Activated naive CD4-positive, alpha-beta T cell treated with anti-CD3 and anti-CD28 coated beads, Interleukin-2, amount 50 U/mL, for 72 hours (primary cell): Measurements from ENCODE around the gene RIN2. TPM values are rescaled to one million over a fixed set of nuclear protein-coding genes. Genes with fewer than 3 reads are reported as not detected.
A peak's percentile ranks its signal among the peaks of the same experiment; 100 is the strongest.

Experiments used
- ATAC-seq, 2 donors: fragments of 150-1000 bp; cut with Tn5 transposase; 2 replicates each; pipeline ENCODE4 v1.10.0; 2021; ENCODE audit warnings: mild to moderate bottlenecking in 2 of 2, moderate library complexity in 2 of 2
- DNase-seq, 2 donors: peaks; one replicate each; pipeline ENCODE4 v3.0.0; 2021 to 2022; ENCODE audit warnings: low spot score in 2 of 2
- H3K27ac Mint-ChIP-seq, 2 donors: one replicate each; pipeline ENCODE4 v1.8.0; 2022; ENCODE audit warnings: mild to moderate bottlenecking in 2 of 2, mixed read lengths in 2 of 2
- H3K36me3 Mint-ChIP-seq, 2 donors: one replicate each; pipeline ENCODE4 v1.8.0; 2022; ENCODE audit warnings: mixed read lengths in 2 of 2
- H3K9me3 Mint-ChIP-seq, 2 donors: one replicate each; pipeline ENCODE4 v1.8.0; 2022; ENCODE audit warnings: mixed read lengths in 2 of 2
- total RNA-seq, 2 donors: library from RNA; stranded (reverse); gene quantifications; one replicate each; pipeline ENCODE4 v1.2.3, GENCODE V29; 2022

RIN2 gene, protein sequence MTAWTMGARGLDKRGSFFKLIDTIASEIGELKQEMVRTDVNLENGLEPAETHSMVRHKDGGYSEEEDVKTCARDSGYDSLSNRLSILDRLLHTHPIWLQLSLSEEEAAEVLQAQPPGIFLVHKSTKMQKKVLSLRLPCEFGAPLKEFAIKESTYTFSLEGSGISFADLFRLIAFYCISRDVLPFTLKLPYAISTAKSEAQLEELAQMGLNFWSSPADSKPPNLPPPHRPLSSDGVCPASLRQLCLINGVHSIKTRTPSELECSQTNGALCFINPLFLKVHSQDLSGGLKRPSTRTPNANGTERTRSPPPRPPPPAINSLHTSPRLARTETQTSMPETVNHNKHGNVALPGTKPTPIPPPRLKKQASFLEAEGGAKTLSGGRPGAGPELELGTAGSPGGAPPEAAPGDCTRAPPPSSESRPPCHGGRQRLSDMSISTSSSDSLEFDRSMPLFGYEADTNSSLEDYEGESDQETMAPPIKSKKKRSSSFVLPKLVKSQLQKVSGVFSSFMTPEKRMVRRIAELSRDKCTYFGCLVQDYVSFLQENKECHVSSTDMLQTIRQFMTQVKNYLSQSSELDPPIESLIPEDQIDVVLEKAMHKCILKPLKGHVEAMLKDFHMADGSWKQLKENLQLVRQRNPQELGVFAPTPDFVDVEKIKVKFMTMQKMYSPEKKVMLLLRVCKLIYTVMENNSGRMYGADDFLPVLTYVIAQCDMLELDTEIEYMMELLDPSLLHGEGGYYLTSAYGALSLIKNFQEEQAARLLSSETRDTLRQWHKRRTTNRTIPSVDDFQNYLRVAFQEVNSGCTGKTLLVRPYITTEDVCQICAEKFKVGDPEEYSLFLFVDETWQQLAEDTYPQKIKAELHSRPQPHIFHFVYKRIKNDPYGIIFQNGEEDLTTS
- not detected for total RNA-seq

DNA sequence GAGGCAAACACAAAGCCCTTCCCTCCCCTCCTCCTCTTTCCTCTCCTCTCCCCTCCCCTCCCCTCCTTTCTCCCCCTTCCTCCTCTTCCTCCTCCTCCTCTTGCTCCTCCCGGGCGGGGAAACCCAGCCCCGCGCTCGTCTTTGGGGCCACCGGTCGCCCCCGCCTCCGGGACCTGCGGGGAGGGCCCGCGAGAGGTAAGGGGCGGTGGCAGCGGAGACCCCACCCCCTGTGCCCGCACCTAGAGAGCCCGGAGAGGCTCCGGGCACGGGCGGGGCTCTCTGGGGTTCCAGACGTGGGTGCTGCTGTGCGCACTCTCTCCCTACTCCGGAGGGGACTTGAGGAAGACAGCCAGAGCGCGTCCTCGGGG, at the start of gene RIN2:
Gene RIN2, plus strand, starts transcription at position 126 of the 368 bp plus-strand sequence. CDS start 131,344 bp downstream, outside the sequence.
- DNase-seq (no peak), ATAC-seq (peak in 1 of 2 donors; percentile 26)
- H3K9me3 Mint-ChIP-seq, result no peaks in the 10 kb centered on the region
- H3K36me3 Mint-ChIP-seq, result no peaks in the 10 kb centered on the region
- no peak within 1 kb of the TSS for H3K27ac Mint-ChIP-seq

DNA sequence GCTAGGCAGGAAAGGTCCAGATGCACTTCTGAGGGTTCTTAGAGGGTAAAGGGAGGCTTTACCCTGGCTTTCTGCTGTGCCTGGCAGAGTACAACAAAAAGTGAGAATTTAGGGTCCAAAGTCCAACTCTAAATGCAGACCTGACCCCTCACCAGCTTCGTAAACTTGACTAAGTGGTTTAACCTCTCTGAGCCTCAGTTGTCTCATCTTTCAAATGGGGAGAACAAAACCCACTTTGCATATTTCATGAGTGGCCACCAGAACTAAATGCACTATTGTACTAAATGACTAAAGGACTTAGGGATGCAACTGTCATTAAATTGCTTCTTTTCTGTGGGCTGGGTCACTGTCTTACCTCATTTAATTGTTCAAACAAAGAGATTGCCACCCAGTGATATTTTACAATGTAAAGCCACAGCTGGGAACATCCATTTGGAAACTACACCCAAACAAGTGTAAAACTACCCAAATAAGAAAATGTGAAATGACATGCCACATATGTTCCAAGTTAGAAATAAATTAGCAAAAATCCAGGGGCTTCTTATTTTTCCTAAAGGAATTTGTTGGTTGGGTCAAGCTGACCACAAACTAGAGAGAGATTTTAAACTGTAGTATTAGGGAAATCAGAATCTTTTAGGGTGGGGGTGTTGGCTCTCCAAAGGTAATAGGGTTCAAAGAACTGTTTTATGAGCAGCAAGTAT, 48.3 kb upstream of the RIN2 start:
- no peak overlapping the region for H3K27ac Mint-ChIP-seq
- no peak for ATAC-seq
- no peaks in the 10 kb centered on the region for H3K36me3 Mint-ChIP-seq
- no peak for DNase-seq
- peaks cover under 1 to 7% of the 10 kb centered on the region in 2 donors for H3K9me3 Mint-ChIP-seq

DNA sequence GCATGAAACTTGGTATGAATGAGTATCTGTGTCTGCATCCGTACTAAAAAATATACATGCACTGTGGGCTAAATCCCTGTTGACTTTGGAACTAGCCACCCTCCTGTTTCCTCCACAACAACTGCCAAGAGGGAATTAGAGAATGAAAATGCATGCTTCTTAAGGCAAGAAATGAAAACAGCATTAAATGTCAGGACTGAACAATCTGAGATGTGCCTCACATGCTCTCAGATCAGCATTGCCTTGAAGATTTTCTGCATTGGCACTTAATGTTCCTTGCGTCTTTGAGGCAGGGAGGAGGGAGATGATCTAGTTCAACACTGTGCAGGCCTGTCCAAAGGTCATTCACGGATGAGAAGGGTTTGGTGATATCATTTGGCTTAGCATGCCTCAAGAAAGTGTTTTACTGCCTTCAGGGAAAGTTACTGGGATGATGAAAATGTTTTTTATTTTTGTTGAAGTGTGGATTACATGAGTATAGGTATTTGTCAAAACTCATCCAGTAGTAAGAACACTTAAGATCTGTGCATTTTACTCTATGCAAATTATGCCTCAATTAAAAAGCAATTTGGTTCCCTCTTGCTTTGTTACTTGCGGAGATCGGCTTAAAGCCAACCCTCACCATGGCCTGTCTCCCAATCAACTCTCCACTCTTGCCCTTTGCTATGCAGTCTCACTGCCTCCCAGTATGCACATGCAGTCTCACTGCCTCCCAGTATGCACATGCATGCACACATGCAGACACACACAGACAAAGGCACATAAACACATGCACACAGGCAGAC, 47.5 kb upstream of the RIN2 start:
- Mint-ChIP-seq H3K36me3 (no peaks in the 10 kb centered on the region), H3K27ac (no peak overlapping the region), H3K9me3 (peaks cover 5 to 9% of the 10 kb centered on the region in 2 donors)
- no peak for ATAC-seq
- DNase-seq, result no peak

DNA sequence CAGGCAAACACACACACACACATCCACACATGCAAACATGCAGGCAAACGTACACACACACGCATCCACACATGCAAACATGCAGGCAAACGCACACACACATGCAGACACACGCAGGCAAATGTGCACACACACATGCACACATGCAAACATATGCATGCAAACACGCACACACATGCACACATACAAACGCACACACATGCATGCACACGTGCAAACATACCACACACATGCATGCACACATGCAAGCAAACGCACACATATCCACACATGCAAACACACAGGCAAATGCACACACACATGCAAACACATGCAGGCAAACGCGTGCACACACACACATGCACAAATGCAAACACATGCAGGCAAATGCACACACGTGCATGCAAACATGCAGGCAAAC, 46.9 kb upstream of the RIN2 start:
- Mint-ChIP-seq H3K9me3 (peaks cover 5 to 9% of the 10 kb centered on the region in 2 donors), H3K36me3 (peaks cover 0 to 3% of the 10 kb centered on the region in 2 donors), H3K27ac (no peak overlapping the region)
- ATAC-seq (no peak), DNase-seq (no peak)

DNA sequence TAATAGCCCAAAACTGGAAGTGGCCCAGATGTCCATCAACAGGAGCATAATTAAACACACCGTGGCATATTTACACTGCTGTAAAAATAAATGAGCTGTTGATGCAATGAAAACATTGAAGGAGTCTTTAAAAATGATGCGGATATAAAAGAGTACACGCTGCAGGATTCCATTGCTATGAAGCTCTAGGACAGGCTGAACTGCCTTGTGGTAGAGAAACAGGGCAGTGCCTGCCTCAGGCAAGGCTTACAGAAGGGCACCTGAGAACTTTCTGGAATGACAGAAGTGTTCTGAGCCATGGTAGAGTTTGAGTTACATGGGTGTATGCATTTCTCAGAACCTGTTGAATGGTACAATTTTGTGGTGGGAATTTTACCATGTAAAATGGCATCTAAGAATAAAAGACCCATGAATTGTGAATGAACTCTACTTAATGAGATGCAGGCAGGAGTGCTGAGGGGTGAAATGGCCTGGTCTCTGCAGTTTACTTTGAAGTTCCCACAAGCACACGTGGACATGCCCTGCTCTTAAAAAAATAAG, 45.3 kb upstream of the RIN2 start:
- Mint-ChIP-seq H3K27ac (no peak overlapping the region), H3K36me3 (peaks cover 0 to 7% of the 10 kb centered on the region in 2 donors), H3K9me3 (peaks cover 5 to 10% of the 10 kb centered on the region in 2 donors)
- ATAC-seq (no peak), DNase-seq (no peak)

DNA sequence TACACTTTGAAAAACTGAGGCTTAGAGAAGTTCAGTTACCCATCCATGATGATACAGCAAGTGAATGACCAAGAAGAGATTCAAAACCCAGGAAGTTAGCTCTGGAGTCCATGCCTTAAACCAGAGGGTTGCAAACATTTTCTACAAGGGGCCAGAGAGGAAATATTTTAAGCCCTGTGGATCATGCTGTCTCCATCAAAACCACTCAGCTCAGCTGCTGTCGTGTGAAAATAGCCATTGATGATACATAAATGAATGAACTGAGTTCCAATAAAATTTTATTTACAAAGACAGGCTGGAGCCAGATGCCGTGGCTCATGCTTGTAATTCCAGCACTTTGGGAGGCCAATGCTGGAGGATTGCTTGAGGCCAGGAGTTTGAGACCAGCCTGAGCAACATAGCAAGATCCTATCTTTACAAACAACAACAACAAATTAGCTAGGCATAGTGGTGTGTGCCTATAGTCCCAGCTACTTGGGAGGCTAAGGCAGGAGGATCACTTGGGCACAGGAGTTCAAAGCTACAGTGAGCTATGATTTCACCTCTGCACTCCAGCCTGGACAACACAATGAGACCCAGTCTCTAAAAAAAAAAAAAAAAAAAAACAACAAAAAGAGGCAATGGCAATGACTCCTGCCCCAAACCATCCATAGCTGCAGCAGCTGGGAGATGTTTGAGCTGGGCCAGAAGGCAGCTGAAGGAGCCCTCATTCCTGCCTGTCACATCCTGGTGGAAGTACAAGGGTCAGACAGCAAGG, 44.1 kb upstream of the RIN2 start:
- Mint-ChIP-seq H3K9me3 (peaks cover 11 to 18% of the 10 kb centered on the region in 2 donors), H3K27ac (no peak overlapping the region), H3K36me3 (peaks cover 0 to 7% of the 10 kb centered on the region in 2 donors)
- no peak for ATAC-seq
- DNase-seq, result no peak

DNA sequence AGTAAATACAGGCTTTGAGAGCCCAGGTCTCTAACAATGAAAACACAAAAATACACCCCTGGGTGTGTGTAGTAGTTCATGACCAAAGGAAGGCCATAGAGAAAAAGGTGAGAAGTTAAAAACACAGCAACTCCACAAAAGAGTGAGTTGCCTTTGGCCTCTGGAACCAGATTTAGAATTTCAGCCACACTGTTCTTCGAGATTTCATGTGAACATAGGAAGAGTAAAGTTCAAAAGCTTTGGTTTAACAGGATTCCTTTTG, 43.5 kb upstream of the RIN2 start:
- Mint-ChIP-seq H3K9me3 (peaks cover 13 to 19% of the 10 kb centered on the region in 2 donors), H3K27ac (no peak overlapping the region), H3K36me3 (peaks cover 0 to 7% of the 10 kb centered on the region in 2 donors)
- no peak for ATAC-seq
- no peak for DNase-seq

DNA sequence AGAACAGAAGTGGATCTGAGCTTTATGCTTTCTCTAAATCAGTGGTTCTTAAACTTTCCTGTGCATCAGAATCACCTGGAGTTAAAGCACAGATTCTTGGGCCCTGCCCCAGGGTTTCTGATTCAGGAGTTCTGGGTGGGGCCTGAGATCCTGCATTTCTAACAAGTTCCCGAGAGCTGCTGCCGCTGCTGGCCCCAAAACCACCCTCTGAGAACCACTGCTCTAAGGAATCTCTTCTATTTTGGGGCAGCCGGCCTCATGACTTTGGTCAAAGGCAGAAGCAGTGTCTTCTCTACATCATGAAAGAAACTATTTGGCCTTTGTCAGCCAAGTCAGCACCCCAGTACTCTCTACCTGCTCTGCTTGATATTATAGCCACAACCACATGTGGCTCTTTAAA, 42.1 kb upstream of the RIN2 start:
- Mint-ChIP-seq H3K36me3 (peaks cover 0 to 7% of the 10 kb centered on the region in 2 donors), H3K27ac (no peak overlapping the region), H3K9me3 (peaks cover 17 to 20% of the 10 kb centered on the region in 2 donors)
- DNase-seq, result no peak
- ATAC-seq, result no peak

DNA sequence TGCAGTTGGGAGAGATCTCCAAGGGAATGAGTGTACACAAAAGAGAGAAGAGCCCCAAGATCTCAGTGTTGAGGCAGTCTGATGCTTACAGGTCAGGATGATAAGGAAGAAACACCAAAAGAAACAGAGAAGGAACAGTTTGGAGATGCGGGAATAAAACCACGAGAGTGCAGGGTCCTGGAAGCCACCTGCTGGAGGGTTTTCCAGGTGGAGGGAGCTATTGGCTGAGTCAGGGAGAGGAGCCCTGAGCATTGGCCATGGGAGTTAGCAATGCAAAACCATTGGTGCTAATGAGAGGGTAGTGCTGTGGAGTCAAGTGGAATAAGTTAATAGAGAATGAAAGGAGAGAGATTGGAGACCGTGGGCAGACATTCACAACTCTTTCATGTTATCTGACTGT, 39.2 kb upstream of the RIN2 start:
- Mint-ChIP-seq H3K9me3 (peaks cover 16 to 17% of the 10 kb centered on the region in 2 donors), H3K27ac (no peak overlapping the region), H3K36me3 (peaks cover 0 to 7% of the 10 kb centered on the region in 2 donors)
- DNase-seq (no peak), ATAC-seq (no peak)

DNA sequence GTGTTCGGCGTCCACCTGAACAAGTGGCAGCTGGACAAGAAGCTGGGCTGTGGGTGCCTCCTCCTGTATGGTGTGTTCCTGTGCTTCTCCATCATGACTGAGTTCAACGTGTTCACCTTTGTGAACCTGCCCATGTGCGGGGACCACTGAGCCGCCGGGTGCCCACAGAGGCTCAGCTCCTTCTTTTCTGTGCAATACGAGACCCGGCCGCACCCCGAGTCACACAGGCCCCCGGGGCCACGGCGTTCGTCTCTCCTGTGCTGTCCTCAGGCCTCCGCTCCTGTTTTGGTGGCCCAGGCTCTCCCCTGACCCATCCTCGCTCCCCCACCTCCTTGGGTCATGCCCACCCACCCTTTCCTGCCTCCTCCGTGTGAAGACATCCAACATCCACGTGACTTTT, 37.1 kb upstream of the RIN2 start:
- Mint-ChIP-seq H3K36me3 (peaks cover 0 to 5% of the 10 kb centered on the region in 2 donors), H3K9me3 (peaks cover 12 to 13% of the 10 kb centered on the region in 2 donors), H3K27ac (no peak overlapping the region)
- DNase-seq (no peak), ATAC-seq (no peak)

DNA sequence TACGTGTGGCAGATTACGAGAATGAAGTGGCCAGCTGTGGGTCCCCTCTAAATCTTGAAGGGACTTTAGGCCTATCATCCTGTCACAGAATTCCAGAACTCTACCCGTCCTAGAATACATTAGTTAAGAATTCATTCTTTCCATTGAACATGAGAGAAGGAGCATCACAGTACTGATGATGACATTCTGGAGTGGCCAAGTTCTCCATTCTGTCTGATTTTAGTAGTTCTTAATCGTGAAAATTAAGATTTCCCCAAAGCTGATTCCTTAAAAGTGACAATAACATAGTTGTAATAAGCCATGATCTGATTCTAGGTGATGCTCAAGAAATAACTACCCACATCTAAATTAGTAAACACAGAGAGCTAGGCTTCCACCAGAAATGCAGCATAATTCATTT, 35.0 kb upstream of the RIN2 start:
- Mint-ChIP-seq H3K36me3 (no peaks in the 10 kb centered on the region), H3K27ac (no peak overlapping the region), H3K9me3 (peaks cover 10 to 12% of the 10 kb centered on the region in 2 donors)
- no peak for DNase-seq
- no peak for ATAC-seq

DNA sequence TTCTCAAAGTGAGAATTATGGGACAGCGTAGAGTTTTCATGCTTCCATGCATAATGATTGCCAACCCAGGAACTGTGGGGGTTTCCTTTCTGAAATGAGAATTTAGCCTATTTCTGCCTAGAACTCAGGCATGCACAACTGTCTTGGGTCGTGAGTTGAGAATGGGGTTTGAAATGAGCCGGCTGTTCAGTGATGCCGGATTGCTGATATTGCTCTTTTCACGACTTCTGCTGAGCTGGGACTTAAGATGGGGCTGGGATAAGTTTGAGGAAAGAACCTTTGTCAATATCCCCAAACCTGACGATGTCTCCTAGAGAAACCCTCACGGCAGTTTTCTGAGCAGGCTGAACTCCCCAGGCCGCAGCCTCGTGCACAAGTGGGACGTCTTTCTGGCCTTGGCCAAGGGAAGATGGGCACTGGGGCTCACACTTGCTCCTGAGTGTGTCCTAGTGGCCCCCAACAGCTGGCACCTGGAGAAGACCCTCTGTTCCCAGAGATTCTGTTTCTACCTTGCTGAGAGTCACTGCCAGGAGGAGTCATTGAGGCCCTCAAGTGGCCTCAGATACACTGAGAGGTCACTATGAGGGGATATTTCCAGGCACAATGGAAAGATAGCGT, 34.1 kb upstream of the RIN2 start:
- DNase-seq (no peak), ATAC-seq (no peak)
- Mint-ChIP-seq H3K27ac (no peak overlapping the region), H3K36me3 (no peaks in the 10 kb centered on the region), H3K9me3 (peaks cover 5 to 8% of the 10 kb centered on the region in 2 donors)

DNA sequence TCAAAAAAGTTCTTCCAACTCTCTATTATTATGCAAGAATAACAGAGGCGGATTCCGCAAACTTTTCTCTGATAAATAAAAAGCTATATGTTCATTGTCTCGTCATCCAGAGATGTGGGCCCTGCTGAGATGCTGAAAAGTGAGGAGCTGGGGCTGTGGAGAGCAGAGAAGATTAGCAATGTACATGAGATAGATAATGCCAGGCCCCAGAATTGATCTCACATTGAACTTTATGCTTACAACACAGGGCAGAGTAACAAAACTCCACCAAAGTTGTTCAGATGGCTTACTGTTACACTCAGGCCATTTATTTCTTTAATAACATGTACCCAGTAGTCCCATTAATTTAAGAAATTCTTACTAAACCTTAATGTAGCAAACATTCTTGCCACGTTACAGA, 32.7 kb upstream of the RIN2 start:
- DNase-seq (no peak), ATAC-seq (no peak)
- H3K27ac Mint-ChIP-seq, result no peak overlapping the region
- H3K9me3 Mint-ChIP-seq, result no peaks in the 10 kb centered on the region
- no peaks in the 10 kb centered on the region for H3K36me3 Mint-ChIP-seq

DNA sequence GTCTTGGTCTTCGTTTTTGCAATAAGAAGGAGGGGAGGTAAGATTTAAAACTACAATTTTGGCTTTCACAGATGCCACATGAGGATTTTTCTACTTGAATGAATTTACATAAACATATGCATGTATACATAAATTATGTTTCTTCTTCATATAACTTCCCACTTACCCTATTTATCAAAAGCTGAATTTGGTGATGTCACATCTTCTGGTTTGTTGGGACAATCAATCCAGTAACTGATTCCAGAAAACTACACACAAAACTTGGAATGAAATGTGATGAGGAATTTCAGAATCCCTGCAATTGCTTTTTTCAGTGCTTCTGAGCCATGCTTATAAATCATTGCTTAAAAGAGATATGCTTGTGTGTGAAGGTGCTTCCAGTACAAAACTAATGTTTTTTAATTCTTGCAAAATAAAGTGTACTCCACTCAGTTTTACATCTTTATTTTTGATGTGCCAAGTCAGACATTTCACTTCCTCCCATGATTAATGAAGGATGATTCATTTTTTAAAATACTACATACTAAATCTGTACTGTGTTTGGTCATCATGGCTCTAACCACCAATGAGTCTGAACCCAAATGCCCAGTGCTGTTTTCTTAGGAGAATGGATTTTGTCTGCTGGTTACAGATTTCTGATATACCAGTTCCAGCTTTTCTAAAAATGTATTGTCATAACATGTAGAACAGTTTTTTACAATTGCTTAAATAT, 32.1 kb upstream of the RIN2 start:
- no peak for ATAC-seq
- H3K9me3 Mint-ChIP-seq, result no peaks in the 10 kb centered on the region
- H3K36me3 Mint-ChIP-seq, result no peaks in the 10 kb centered on the region
- no peak for DNase-seq
- no peak overlapping the region for H3K27ac Mint-ChIP-seq
